Measurements from ENCODE around the gene GPC3. TPM values are rescaled to one million over a fixed set of nuclear protein-coding genes. Genes with fewer than 3 reads are reported as not detected.

The GPC3 gene
- total RNA-seq, 1 donor from 2014 or later: 0.26 TPM

GRCh38 chrX:133916984-133917722, 68.2 kb downstream of the GPC3 start:
- FAIRE-seq: no peak
- no peaks in the 10 kb centered on the region for H3K36me3 ChIP-seq (ENCODE audit: control insufficient read depth, insufficient read depth, low read length)
- H3K4me3 ChIP-seq (ENCODE audit: low read depth, low read length): no peak overlapping the region
- no peak for TF ChIP-seq CTCF (IDR thresholded peaks at IDR 0.05; ENCODE audit: insufficient read depth, low read length, severe bottlenecking)
- no peak for DNase-seq (ENCODE audit: low read depth)
- no peaks in the 10 kb centered on the region for H3K27me3 ChIP-seq (ENCODE audit: control insufficient read depth, insufficient read depth, low read length)

GRCh38 chrX:133913658-133914388, 71.6 kb downstream of the GPC3 start:
- no peak for TF ChIP-seq CTCF (IDR thresholded peaks at IDR 0.05; ENCODE audit: insufficient read depth, low read length, severe bottlenecking)
- Histone ChIP-seq H3K4me3 (ENCODE audit: low read depth, low read length) (no peak overlapping the region), H3K27me3 (ENCODE audit: control insufficient read depth, insufficient read depth, low read length) (no peaks in the 10 kb centered on the region), H3K36me3 (ENCODE audit: control insufficient read depth, insufficient read depth, low read length) (no peaks in the 10 kb centered on the region)
- DNase-seq (ENCODE audit: low read depth) (no peak), FAIRE-seq (no peak)

- no peak for TF ChIP-seq CTCF (IDR thresholded peaks at IDR 0.05; ENCODE audit: insufficient read depth, low read length, severe bottlenecking)
- FAIRE-seq (no peak), DNase-seq (ENCODE audit: low read depth) (no peak)
- Histone ChIP-seq H3K27me3 (ENCODE audit: control insufficient read depth, insufficient read depth, low read length) (no peaks in the 10 kb centered on the region), H3K4me3 (ENCODE audit: low read depth, low read length) (no peak overlapping the region), H3K36me3 (ENCODE audit: control insufficient read depth, insufficient read depth, low read length) (no peaks in the 10 kb centered on the region)
Measured at GRCh38 chrX:133913009-133913408, 72.4 kb downstream of the GPC3 start.

GRCh38 chrX:133911825-133912495, 73.4 kb downstream of the GPC3 start:
- no peaks in the 10 kb centered on the region for H3K27me3 ChIP-seq (ENCODE audit: control insufficient read depth, insufficient read depth, low read length)
- TF ChIP-seq CTCF (IDR thresholded peaks at IDR 0.05; ENCODE audit: insufficient read depth, low read length, severe bottlenecking): no peak
- no peaks in the 10 kb centered on the region for H3K36me3 ChIP-seq (ENCODE audit: control insufficient read depth, insufficient read depth, low read length)
- no peak overlapping the region for H3K4me3 ChIP-seq (ENCODE audit: low read depth, low read length)
- peak; percentile 4 for DNase-seq (ENCODE audit: low read depth)
- FAIRE-seq: no peak

GRCh38 chrX:133910539-133910938, 74.9 kb downstream of the GPC3 start:
- no peak for DNase-seq (ENCODE audit: low read depth)
- Histone ChIP-seq H3K36me3 (ENCODE audit: control insufficient read depth, insufficient read depth, low read length) (no peaks in the 10 kb centered on the region), H3K27me3 (ENCODE audit: control insufficient read depth, insufficient read depth, low read length) (no peaks in the 10 kb centered on the region), H3K4me3 (ENCODE audit: low read depth, low read length) (no peak overlapping the region)
- no peak for TF ChIP-seq CTCF (IDR thresholded peaks at IDR 0.05; ENCODE audit: insufficient read depth, low read length, severe bottlenecking)
- FAIRE-seq: no peak

Data from bronchial epithelial cell (primary cell).